Measurements from ENCODE around the gene SLC25A46.

GRCh38 chr5:110785356-110785755 lies 46.5 kb downstream of the SLC25A46 start:
- no peak for TF ChIP-seq ZNF212 (CRISPR knock-in tag; IDR thresholded peaks at IDR 0.05)
- TF ChIP-seq, protein P1, sequence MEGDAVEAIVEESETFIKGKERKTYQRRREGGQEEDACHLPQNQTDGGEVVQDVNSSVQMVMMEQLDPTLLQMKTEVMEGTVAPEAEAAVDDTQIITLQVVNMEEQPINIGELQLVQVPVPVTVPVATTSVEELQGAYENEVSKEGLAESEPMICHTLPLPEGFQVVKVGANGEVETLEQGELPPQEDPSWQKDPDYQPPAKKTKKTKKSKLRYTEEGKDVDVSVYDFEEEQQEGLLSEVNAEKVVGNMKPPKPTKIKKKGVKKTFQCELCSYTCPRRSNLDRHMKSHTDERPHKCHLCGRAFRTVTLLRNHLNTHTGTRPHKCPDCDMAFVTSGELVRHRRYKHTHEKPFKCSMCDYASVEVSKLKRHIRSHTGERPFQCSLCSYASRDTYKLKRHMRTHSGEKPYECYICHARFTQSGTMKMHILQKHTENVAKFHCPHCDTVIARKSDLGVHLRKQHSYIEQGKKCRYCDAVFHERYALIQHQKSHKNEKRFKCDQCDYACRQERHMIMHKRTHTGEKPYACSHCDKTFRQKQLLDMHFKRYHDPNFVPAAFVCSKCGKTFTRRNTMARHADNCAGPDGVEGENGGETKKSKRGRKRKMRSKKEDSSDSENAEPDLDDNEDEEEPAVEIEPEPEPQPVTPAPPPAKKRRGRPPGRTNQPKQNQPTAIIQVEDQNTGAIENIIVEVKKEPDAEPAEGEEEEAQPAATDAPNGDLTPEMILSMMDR (IDR thresholded peaks at IDR 0.05 in 2 of 3, conservative IDR thresholded peaks at IDR 0.05 in 1 of 3; ENCODE audit: insufficient read depth in 2 of 3, low read depth in 1 of 3, low read length in 3 of 3) = no peak
- no peak for TF ChIP-seq CEBPB (tag; IDR thresholded peaks at IDR 0.05)
- TF ChIP-seq USF2 (CRISPR knock-in tag; IDR thresholded peaks at IDR 0.05) = no peak
- TF ChIP-seq, protein P2, sequence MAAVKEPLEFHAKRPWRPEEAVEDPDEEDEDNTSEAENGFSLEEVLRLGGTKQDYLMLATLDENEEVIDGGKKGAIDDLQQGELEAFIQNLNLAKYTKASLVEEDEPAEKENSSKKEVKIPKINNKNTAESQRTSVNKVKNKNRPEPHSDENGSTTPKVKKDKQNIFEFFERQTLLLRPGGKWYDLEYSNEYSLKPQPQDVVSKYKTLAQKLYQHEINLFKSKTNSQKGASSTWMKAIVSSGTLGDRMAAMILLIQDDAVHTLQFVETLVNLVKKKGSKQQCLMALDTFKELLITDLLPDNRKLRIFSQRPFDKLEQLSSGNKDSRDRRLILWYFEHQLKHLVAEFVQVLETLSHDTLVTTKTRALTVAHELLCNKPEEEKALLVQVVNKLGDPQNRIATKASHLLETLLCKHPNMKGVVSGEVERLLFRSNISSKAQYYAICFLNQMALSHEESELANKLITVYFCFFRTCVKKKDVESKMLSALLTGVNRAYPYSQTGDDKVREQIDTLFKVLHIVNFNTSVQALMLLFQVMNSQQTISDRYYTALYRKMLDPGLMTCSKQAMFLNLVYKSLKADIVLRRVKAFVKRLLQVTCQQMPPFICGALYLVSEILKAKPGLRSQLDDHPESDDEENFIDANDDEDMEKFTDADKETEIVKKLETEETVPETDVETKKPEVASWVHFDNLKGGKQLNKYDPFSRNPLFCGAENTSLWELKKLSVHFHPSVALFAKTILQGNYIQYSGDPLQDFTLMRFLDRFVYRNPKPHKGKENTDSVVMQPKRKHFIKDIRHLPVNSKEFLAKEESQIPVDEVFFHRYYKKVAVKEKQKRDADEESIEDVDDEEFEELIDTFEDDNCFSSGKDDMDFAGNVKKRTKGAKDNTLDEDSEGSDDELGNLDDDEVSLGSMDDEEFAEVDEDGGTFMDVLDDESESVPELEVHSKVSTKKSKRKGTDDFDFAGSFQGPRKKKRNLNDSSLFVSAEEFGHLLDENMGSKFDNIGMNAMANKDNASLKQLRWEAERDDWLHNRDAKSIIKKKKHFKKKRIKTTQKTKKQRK (IDR thresholded peaks at IDR 0.05; ENCODE audit: borderline replicate concordance, low read depth, low read length) = no peak

All from K562 (cell line).